Stimulated activated CD4-positive, alpha-beta T cell treated with anti-CD3 and anti-CD28 coated beads, Interleukin-12 subunit alpha, Interleukin-12 subunit beta, amount 100 ng/mL, for 48 hours (primary cell): ENCODE results near the gene UBE2L5.

Experiments used
- DNase-seq, 3 donors: peaks; one replicate each; pipeline ENCODE4 v3.0.0-alpha.2; 2020; ENCODE audit warnings: low read depth in 2 of 3, low spot score in 1 of 3

UBE2L5 gene

DNA sequence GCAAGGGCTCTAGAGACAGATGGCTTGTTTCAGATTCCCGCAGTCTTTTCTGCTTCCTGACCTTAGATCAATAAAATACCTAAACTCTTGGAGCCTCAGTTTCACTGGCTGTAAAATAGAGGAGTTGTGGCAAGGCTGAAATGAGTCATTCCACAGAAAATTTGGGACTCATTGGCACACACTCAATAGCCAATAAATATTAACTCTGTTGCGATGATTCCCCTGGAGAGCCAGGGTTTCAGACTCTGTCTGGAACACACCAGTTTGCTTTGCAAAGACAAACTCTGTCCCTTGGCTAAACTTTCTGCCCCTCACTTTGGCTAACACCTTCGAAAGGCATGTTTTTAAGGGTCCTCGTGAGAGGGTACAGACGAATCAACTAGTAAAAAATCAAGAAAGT, 18.1 kb upstream of the UBE2L5 start:
- no peak for DNase-seq

DNA sequence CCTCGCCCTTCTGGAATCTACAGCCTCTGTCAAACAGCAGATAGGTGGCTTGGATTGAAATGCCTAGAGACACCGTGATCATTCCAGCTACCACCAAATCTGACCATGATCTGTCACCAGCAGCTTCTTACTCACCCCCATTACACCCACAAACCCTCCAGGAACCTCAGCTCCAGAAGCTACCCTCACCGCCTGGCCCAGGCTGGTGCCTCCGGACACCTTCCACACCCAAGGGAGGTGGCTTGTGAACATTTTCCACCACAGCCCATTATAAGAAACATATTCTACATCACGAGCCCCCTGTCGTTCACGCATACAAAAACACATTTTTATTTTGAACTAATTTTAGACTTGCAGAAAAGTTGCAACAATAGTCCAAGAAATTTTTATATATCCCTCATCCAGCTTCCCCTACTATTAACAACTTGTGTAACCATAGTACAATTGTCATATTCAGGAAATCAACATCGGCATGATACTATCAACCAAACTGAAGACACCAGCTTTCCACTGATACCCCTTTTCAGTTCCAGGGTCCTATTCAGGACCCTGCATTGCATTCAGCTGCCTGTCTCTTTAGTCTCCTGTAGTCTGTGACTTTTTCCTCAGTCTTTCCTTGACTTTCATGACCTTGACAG, 15.4 kb upstream of the UBE2L5 start:
- DNase-seq = no peak

DNA sequence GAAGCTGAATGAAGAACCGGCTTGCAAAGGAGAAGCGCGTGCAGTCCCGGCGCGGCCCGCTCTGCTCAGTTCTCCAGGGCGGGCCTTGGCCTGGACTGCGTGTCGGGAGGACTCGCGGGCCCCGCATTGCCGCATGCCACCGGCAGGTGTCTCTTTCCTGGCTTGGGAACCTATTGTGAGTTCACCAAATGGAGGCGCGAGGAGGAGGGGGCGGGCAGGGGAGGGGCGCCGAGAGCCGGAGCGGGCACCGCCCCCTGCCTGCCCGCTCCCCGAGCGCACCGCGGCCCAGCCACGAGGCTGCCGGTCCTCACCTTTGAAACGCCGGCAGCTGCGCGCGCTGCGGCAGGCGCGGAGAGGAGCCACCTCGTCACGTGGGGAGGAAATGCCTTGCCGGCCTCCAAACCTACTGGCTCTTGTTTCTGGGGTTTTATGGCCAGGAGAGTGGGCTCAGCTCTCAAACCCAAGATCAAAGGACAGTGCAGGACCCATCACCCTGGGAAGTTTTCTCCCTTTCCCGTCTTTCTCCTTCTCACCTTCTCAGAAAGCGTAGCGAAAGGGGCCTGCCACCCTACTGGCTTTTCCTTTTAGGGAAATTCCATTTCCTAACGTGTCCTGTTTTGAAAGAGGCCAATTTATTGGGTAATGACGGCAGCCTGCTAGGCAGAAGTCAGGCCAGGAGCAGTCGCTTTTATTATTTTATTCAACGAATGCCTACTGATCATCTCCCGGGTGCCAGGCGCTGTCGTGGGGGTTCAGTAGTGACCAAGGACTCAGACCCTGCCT, 13.8 kb upstream of the UBE2L5 start:
- peak; percentile 90 to 95 (median 91) for DNase-seq

DNA sequence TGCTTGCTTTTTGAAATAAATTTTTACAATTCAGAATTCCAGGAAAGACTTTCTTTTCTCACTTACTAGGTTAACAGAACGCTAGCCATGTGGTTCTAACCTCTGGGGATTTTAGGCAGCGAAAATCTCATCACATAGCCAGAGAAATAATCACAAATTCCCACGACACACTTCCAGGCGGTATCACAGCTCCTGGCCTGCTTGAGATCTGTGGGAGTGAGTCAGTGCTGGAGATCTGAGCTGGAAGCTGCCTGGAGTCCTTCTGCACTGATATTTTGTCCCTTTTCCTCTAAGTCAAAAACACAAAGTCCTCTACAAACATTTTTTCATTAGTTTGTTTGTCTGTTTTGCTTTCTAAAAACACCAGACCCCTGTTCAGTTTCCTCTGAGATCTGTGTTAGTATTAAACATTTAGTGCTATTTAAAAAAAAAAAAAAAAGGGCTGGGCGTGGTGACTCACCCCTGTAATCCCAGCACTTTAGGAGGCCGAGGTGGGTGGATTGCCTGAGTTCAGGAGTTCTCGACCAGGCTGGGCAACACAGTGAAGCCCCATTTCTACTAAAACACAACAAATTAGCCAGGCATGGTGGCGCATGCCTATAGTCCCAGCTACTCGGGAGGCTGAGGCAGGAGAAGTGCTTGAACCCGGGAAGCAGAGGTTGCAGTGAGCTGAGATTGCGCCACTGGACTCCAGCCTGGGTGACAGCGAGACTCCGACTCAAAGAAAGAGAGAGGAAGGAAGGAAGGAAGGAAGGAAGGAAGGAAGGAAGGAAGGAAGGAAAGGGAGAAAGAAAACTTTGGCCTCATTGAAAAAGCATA, 12.2 kb upstream of the UBE2L5 start:
- no peak for DNase-seq

DNA sequence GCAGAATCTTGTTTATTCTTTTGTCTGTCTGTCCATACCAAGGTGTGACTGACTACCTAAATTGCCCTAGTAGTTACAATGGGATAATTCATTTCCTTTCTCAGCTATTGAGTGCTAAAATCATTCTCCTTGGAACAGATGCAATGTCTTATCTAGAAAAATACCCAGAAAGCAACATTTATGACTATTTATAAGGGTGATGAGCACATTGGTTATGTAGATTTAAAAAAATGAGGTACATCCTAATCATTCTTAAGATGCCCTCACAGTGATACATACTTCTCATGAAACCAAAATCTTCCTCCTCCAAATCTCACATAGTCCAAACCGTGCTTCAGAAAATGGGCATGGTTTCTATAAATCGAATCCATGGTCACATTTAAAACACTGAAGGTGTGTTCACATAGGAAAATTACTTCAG, 11.6 kb upstream of the UBE2L5 start:
- no peak for DNase-seq

DNA sequence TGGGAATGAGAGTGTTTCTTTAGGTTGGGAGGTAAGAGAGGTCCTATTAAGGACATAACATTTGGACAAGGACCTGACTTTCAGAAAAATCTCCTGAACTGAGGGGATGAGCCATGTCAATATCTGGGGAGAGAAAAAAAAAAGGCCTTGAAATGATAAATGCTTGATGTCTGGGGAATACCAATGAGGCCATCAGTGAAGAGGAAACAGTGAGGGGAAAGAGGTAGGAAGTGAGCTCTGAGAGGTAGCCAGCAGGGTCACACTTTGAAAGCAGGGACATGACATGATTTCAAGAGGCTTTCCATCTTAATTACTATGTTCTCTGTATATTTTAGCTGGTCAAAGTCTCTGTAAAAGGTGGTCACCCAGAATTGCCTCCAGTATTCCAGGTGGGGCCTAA, 9.9 kb upstream of the UBE2L5 start:
- DNase-seq = no peak

DNA sequence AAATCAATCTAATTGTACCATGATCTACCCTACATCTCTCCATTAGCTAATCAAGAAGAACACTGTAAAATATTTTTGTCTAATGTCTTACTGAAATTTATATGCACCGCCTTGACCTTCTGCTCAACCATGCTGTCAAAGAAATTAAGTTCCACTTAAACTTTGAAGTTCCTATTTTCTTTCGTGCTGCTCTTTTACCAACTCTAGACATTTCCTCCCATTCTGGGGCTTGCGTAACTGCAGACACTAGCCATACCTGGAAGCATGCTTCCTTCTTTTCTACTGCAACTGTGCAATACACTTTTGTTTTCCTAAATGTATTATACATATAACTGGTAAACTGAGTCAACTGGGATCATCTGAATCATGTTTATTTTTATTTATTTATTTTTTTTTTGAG, 8.5 kb upstream of the UBE2L5 start:
- no peak for DNase-seq

DNA sequence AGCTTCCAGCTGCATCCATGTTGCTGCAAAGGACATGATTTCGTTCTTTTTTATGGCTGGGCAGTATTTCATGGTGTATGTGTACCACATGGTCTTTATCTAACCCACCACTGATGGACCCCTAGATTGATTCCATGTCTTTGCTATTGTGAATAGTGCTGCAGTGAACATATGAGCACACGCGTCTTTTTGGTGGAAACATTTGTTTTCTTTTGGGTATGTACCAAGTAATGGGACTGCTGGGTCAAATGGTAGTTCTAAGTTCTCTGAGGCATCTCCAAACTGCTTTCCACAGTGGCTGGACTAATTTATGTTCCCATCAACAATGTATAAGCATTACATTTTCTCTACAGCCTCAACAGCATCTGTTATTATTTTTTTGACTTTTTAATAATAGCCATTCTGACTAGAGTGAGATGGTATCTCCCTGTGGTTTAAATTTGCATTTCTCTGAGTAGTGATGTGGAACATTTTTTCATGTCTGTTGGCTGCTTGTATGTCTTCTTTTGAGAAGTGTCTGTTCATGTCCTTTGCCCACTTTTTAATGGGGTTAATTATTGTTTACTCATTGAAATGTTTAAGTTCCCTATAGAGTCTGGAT, 6.8 kb upstream of the UBE2L5 start:
- DNase-seq = no peak

DNA sequence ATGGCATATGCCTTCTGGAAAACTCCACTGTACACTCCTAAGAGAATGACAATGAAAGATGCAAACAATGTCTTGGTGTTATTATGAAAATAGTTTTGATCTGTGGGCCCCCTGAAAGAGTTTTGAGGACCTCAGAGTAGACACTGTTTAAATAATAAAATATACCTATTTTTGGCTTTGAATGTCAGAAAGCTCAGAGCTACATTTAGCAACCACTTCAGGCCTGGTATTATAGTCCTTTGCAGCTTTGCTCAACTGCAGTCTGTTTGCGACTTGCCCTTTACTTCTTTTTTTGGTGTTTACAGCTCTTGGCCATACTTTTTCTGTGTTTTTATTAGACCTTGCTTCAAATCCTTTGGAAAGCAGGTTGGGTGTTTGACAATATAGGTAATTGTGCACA, 5.8 kb upstream of the UBE2L5 start:
- DNase-seq = no peak

DNA sequence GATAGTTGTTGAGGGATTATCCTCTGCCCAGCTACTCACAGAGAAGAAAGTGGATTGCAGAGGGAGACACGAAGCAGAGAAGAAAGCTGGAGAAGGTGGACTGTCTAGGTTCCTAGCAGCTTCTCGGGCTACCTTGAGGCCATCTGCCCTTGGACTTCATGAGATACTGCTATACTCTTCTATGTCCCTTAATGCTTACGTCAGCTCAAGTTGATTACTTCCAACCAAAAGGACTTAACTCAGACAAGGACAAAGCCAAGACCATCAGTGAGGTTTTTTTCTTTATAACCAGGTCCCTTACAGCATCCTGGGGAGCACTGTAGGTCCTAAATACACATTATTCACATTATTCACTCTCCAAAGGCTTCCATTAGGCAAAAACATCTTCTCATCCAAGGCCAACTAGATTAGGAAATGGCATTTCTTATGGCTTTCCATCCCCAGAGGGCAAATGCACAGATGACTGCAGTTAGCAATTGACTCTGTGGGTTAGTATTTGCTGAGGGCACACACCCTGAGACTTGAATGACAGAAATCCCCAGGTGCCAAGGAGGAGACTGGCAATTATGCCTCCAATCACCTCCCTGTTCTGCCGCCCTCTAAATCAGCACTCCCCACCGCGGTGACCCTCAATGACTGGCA, 4.1 kb upstream of the UBE2L5 start:
- DNase-seq = no peak

DNA sequence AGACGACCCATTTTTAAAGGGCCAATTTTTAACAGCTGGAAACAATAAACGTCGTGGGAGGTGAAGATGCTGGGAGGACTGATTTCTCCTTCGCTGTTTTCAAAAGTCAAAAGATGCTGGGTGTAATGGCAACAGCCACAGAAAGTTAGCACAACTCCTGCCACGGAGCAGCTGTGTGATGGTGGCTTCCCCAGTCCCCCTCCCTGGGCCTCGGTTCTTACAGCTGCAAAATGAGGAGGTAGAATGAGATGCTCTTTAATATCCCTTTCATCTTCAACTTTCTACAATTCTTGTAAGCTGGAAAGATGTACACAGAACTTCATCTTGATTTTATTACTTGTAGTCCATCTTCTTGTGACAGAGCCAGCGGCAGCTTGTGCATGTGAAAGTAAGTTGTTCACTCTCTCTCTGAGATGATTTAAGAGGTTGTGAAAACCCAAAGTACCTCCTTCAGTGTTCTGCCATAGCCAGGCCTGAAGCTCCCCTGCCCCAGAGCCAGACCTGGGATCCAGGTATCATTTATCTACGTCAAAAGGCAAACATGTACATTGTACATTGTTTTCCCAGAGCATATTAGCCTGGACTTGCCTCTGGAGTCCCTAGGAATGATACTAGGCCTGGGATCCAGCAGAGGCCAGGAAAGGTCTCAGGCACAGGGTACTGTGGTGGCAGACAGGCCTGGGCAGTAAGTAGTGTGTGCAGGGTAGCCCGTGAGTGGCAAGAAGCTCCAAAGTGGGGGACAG, 3.4 kb upstream of the UBE2L5 start:
- DNase-seq = no peak

DNA sequence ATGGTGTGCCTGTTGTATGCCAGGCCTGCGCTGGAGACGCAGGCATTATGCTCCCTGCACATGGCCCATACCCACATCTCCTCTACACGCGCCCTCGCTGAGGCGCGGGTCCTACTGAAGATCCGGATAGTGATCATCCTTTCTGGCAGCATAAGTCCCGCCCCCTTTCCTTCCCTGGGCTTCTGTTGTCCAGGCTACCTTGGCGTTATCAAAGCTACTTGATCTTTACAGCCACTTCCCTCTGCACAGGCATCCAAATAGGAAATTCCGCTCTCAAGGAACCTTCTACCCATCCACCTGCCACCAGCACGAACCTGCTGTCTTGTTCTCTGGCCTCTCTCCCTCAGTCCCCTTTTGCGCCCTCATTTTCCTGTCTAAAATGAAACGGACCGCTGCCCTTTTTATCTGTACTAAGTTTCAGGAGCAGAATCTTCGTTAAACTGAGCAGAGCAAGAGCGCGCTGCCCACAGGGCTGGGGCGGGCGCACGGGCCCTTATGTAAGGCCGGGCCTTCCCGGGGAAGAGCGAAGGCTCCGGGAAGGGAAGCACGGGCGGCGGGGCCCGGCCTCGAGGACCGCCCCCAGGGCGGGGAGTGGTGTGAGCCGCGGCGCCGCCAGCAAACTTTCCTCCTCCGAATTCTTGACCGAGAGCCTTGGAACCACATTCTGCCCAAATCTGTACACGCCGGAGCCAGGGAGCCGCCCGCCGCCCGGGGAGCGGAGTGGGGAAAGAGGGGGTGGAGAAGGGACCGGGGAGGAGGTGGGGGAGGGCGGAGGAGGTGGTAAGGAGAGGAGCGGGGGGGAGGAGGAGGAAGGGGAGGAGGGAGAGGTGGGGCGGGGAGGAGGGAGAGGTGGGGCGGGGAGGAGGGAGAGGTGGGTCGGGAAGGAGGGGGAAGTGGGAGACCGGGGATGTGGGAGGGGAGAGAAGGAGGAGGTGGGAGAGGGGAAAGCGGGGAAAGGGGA, 920 bp upstream of the UBE2L5 start:
- DNase-seq = peak in 1 of 3 donors; percentile 30

DNA sequence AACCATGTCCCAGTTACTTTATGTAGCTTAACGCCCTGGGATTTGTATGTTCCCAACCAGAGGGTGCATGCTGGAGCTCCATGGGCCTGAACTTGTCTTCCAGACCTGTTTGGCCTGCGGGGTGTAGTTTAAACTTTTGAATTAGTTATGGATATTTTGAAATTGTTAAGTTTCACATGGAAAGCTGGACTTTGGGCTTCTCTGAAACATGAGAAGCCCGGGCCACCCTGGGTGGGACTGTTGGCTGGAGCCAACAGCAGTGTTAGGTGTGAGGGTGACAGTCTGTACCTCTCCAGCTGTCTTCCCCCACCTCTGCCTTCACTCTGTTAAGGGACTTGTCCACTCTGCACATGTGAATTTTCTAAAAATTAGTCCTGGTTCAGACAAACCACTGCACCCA, 1.6 kb downstream of the UBE2L5 start:
- no peak for DNase-seq

DNA sequence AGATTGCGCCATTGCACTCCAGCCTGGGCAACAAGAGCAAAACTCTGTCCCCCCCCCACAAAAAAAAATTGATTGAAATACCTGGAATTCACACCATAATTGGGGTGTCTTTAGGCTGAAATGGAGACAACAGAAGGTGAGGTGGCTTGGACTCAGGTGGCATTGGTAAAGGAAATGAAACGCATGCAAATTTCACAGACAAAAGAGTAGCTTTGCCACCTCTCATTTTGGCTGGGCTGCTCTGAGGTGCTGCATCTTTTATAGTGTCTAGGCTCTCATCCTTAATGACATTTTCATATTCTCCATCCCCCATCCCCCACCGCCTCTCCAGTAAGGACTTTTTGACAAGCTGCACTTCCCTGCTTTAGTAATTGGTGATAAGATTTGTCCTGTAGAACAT, 6.9 kb downstream of the UBE2L5 start:
- DNase-seq = no peak

DNA sequence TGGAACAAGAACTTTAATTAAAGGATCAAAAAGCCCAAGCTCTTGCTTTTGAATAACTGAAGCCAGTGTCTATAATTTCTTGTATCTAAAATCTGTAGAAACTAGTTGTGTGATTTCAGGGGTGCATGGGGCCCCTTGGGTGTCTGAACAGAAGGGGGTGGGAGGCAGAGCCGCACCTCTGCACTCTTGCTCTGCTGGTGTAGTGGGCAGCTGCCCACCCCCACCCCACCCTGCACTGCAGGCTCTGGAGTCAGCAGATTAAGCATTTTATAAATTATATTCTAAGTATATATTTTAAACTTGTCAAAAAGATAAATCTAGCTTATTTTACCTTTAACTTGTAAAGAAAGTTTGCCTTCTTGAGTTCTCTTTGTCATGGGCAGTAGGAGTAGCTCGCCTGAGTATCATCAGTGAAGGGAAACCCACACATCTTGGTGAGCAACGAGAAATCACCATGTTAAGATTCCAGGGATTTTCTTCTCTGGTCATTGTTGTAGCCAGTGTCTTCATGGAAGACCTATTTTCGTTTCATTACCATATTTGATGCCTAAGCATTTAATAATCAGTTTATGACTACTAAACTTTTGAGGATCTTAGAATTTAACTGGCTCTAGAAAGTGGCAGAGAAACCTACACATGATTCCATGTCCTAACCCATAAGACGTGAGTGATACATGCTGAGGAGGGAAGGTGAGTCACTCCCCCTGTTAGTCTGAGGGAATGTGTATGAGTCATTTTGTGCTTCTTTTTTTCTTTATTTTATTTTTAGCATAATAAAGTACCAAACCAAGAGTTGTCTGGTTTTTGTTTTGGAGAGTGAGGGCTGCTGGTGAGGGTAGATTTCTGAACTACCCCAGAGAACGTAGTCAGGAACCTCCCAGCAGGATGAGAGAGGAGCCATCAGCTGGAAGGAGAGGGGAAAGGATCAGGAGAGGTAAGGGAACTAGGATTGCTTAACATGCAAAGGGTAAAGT, 7.7 kb downstream of the UBE2L5 start:
- DNase-seq = peak; percentile 16 to 47 (median 22)

DNA sequence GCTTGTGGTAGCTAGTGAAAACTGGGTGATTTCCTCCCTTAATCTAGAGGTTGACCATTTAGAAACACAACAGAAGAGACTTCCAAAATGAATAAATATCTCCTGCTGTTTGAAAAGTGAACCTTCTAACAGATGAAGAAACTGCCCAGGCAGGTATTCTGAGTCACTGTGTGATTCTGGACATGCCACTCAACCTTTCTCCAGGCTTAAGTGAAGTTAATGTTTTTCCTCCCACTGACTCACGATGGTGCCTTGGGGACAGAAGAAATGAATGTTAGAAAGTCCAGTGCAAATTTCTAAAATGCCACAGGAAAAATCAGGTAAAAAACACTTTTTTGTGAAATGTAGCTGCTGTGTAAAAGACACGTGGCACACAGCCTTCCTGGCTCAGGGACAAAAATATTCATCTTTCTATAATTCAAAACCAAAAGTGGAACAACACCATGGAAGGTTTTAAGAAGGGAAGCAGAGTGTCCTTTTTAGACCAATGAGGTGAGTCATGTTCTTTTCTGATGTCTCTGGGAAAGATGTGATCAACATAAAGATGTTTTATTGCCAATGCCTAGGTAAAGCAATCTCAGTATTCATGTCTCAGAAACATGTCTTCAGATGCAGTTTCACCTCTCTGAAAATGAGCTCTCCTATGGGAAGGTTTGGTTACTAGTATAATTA, 9.1 kb downstream of the UBE2L5 start:
- DNase-seq = no peak

DNA sequence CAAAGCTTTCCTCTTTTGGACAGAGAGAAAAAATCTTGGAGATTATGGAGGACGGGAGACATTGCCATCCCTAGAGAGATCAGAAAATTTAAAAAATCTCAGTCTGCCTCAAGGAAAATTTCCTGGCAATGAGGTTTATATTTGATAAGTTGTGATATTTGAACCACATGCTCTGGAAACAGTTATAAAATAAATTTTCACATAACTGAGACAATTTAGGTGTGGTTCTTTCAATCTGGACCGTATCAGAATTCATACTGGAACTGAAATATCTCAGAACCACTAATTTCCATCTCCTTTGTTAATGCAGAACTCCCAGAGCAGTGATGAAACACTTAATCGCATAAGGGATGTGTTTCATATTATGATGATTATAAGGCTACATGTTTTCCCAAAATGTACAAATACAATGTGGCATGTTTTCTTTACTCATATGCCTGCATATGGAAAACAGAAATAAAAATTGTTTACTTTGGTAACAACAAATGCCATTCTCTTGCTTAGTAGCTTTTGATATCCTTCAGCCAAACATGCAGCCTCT, 13.7 kb downstream of the UBE2L5 start:
- no peak for DNase-seq
